Neural crest cell (in vitro differentiated cells): ENCODE data around the gene WNT6. TPM values are rescaled to one million over a fixed set of nuclear protein-coding genes. Genes with fewer than 3 reads are reported as not detected.

Experiments
- DNase-seq: peaks from one replicate; pipeline ENCODE4 v3.0.0; 2021; ENCODE audit warnings: low read depth, mixed read lengths, low spot score
- H3K27ac Mint-ChIP-seq: one replicate; pipeline ENCODE4 v1.8.0; 2021; ENCODE audit warnings: mild to moderate bottlenecking, mixed read lengths; ENCODE audit not compliant: unreplicated experiment
- H3K27me3 Mint-ChIP-seq: 2 replicates; pipeline ENCODE4 v1.8.0; 2021; ENCODE audit warnings: low read depth, mild to moderate bottlenecking, mixed read lengths
- H3K36me3 Mint-ChIP-seq: 2 replicates; pipeline ENCODE4 v1.8.0; 2021; ENCODE audit warnings: low read depth, mild to moderate bottlenecking, mixed read lengths
- H3K4me1 Mint-ChIP-seq: 2 replicates; pipeline ENCODE4 v1.8.0; 2021; ENCODE audit warnings: mixed read lengths
- H3K4me3 Mint-ChIP-seq: one replicate; pipeline ENCODE4 v1.8.0; 2021; ENCODE audit warnings: mild to moderate bottlenecking, mixed read lengths
- H3K9me3 Mint-ChIP-seq: 2 replicates; pipeline ENCODE4 v1.8.0; 2021; ENCODE audit warnings: mixed read lengths
- CTCF ChIP-seq: fragments of 200-600 bp; sonication (generic); conservative IDR thresholded peaks from 2 replicates; pipeline ENCODE4 v1.5.0; 2021; ENCODE audit warnings: antibody characterized with exemption, mild to moderate bottlenecking
- long read RNA-seq: library from polyadenylated mRNA; unstranded; transcript quantifications from one replicate; pipeline ENCODE4 v2.0.0, GENCODE V29; 2020
- total RNA-seq: library from RNA; stranded (reverse); gene quantifications from 2 replicates; pipeline ENCODE4 v1.2.1, GENCODE V29; 2021

The WNT6 gene
- not detected in 2 replicates for total RNA-seq
- long read RNA-seq = 0 reads

GRCh38 chr2:218859556-218859987, at the start of gene WNT6:
Gene WNT6 (plus strand): TSS chr2:218859805. CDS start chr2:218860038, 233 bp downstream.
- no peak for TF ChIP-seq CTCF
- Mint-ChIP-seq H3K4me1 (peaks cover 10% of the 10 kb centered on the region), H3K36me3 (no peaks in the 10 kb centered on the region), H3K4me3 (peak within 1 kb of the TSS; percentile 77), H3K9me3 (no peaks in the 10 kb centered on the region), H3K27me3 (peaks cover 91% of the 10 kb centered on the region), H3K27ac (no peak within 1 kb of the TSS)
- DNase-seq = no peak

- no peak for DNase-seq
- no peaks in the 10 kb centered on the region for H3K27me3 Mint-ChIP-seq
- H3K27ac Mint-ChIP-seq = no peak overlapping the region
- H3K4me1 Mint-ChIP-seq = peaks cover 12% of the 10 kb centered on the region
- TF ChIP-seq CTCF = no peak
- no peak overlapping the region for H3K4me3 Mint-ChIP-seq
- H3K9me3 Mint-ChIP-seq = peaks cover under 1% of the 10 kb centered on the region
- H3K36me3 Mint-ChIP-seq = peaks cover 1% of the 10 kb centered on the region
Measured at GRCh38 chr2:218810256-218810655, 49.3 kb upstream of the WNT6 start.

GRCh38 chr2:218811382-218811781, 48.2 kb upstream of the WNT6 start:
- no peak overlapping the region for H3K27ac Mint-ChIP-seq
- H3K9me3 Mint-ChIP-seq = no peaks in the 10 kb centered on the region
- H3K36me3 Mint-ChIP-seq = no peaks in the 10 kb centered on the region
- H3K27me3 Mint-ChIP-seq = no peaks in the 10 kb centered on the region
- no peak for DNase-seq
- H3K4me3 Mint-ChIP-seq = no peak overlapping the region
- no peak for TF ChIP-seq CTCF
- peaks cover 3% of the 10 kb centered on the region for H3K4me1 Mint-ChIP-seq

GRCh38 chr2:218812096-218812815, 47.3 kb upstream of the WNT6 start:
- DNase-seq = no peak
- no peaks in the 10 kb centered on the region for H3K36me3 Mint-ChIP-seq
- H3K27ac Mint-ChIP-seq = no peak overlapping the region
- no peaks in the 10 kb centered on the region for H3K4me1 Mint-ChIP-seq
- TF ChIP-seq CTCF = no peak
- no peaks in the 10 kb centered on the region for H3K27me3 Mint-ChIP-seq
- no peaks in the 10 kb centered on the region for H3K9me3 Mint-ChIP-seq
- H3K4me3 Mint-ChIP-seq = no peak overlapping the region

- DNase-seq = no peak
- no peaks in the 10 kb centered on the region for H3K9me3 Mint-ChIP-seq
- no peak overlapping the region for H3K27ac Mint-ChIP-seq
- no peak for TF ChIP-seq CTCF
- H3K4me3 Mint-ChIP-seq = no peak overlapping the region
- no peaks in the 10 kb centered on the region for H3K4me1 Mint-ChIP-seq
- no peaks in the 10 kb centered on the region for H3K27me3 Mint-ChIP-seq
- peaks cover 2% of the 10 kb centered on the region for H3K36me3 Mint-ChIP-seq
Measured at GRCh38 chr2:218812861-218813260, 46.7 kb upstream of the WNT6 start.
